Right ventricle myocardium superior (tissue), 1 donor: ENCODE data around the gene NAGLU. TPM values are rescaled to one million over a fixed set of nuclear protein-coding genes. Genes with fewer than 3 reads are reported as not detected.

Source experiments
- ATAC-seq: fragments of 200-7000 bp; cut with Tn5 transposase; one replicate; pipeline ENCODE4 v1.9.1; 2020; ENCODE audit warnings: mild to moderate bottlenecking; ENCODE audit not compliant: poor library complexity
- DNase-seq: peaks from one replicate; pipeline ENCODE4 v3.0.0-alpha.2; 2020
- intact Hi-C: fragments of 100-400 bp; cut with DNase I; formaldehyde crosslinking; loops from one replicate; pipeline ENCODE4 v1.11.2; 2022
- long read RNA-seq: library from polyadenylated mRNA; unstranded; transcript quantifications from one replicate; pipeline ENCODE4 v2.0.0, GENCODE V29; 2021
- total RNA-seq: library from RNA; stranded (reverse); fragmentation: NEBNext Ultra II Directional; extraction: Animal tissue kit (Norgen Biotek cat#: 25700); gene quantifications from one replicate; pipeline ENCODE4 v1.2.1, GENCODE V29; 2021
- donor health status: DM: no; HTN: yes; CAD: no; lungs with severe emphysema.

The NAGLU gene
- total RNA-seq: 8.3 TPM
- long read RNA-seq, transcript NAGLU-201 (6 exons, 2,544 nt): major isoform, 29 of 39 reads
- long read RNA-seq, partial matches to known transcripts: 6 of 39 reads
- long read RNA-seq, other reads (novel, unspliced or antisense): 4 of 39 reads

- intact Hi-C loops: no loop called here
- DNase-seq (peak; percentile 99), ATAC-seq (peak; percentile 86)
Measured at GRCh38 chr17:42536048-42536371, at the start of gene NAGLU. Gene NAGLU (plus strand): TSS chr17:42536241. CDS start chr17:42536273, 32 bp downstream.

GRCh38 chr17:42488032-42488431 lies 48.0 kb upstream of the NAGLU start:
- DNase-seq (no peak), ATAC-seq (no peak)
- intact Hi-C loops: no loop called here

GRCh38 chr17:42493319-42493718 lies 42.7 kb upstream of the NAGLU start:
- DNase-seq (no peak), ATAC-seq (no peak)
- intact Hi-C loops: no loop called here

- intact Hi-C loops: no loop called here
- DNase-seq (no peak), ATAC-seq (no peak)
Measured at GRCh38 chr17:42494673-42495072, 41.4 kb upstream of the NAGLU start.

GRCh38 chr17:42498828-42499227 lies 37.2 kb upstream of the NAGLU start:
- intact Hi-C loops: no loop called here
- DNase-seq (no peak), ATAC-seq (no peak)

- intact Hi-C loops: no loop called here
- no peak for DNase-seq
- no peak for ATAC-seq
Measured at GRCh38 chr17:42502091-42502490, 34.0 kb upstream of the NAGLU start.

- ATAC-seq (no peak), DNase-seq (no peak)
- intact Hi-C loops: no loop called here
Measured at GRCh38 chr17:42502926-42503325, 33.1 kb upstream of the NAGLU start.

GRCh38 chr17:42507671-42508070 lies 28.4 kb upstream of the NAGLU start:
- no peak for ATAC-seq
- intact Hi-C loops: no loop called here
- DNase-seq: no peak

GRCh38 chr17:42508426-42509165 lies 27.4 kb upstream of the NAGLU start:
- intact Hi-C loops: no loop called here
- ATAC-seq: no peak
- no peak for DNase-seq

- DNase-seq: no peak
- intact Hi-C loops: no loop called here
- no peak for ATAC-seq
Measured at GRCh38 chr17:42509409-42509808, 26.6 kb upstream of the NAGLU start.

- intact Hi-C loops: no loop called here
- ATAC-seq (no peak), DNase-seq (no peak)
Measured at GRCh38 chr17:42509841-42510240, 26.2 kb upstream of the NAGLU start.

- ATAC-seq (peak; percentile 7), DNase-seq (no peak)
- intact Hi-C loops: no loop called here
Measured at GRCh38 chr17:42512246-42512645, 23.8 kb upstream of the NAGLU start.

- intact Hi-C loops: no loop called here
- no peak for ATAC-seq
- no peak for DNase-seq
Measured at GRCh38 chr17:42512733-42513251, 23.2 kb upstream of the NAGLU start.

- no peak for ATAC-seq
- intact Hi-C loops: no loop called here
- DNase-seq: no peak
Measured at GRCh38 chr17:42513686-42514085, 22.4 kb upstream of the NAGLU start.

- DNase-seq (no peak), ATAC-seq (no peak)
- intact Hi-C loops: no loop called here
Measured at GRCh38 chr17:42514279-42514678, 21.8 kb upstream of the NAGLU start.

- ATAC-seq (no peak), DNase-seq (peak; percentile 21)
- intact Hi-C loops: loop anchor here (5.0 kb wide), 3 partner anchors 53 to 108 kb away; no protein-coding TSS in a partner anchor
Measured at GRCh38 chr17:42514867-42515266, 21.2 kb upstream of the NAGLU start.

- peak; percentile 65 for ATAC-seq
- intact Hi-C loops: loop anchor here (5.0 kb wide), 3 partner anchors 55 to 110 kb away; no protein-coding TSS in a partner anchor
Measured at GRCh38 chr17:42517516-42517915, 18.5 kb upstream of the NAGLU start.

GRCh38 chr17:42518046-42518754 lies 17.8 kb upstream of the NAGLU start:
- DNase-seq: peak; percentile 82
- intact Hi-C loops: loop anchor here (5.0 kb wide), 3 partner anchors 56 to 111 kb away; no protein-coding TSS in a partner anchor

More at GRCh38 chr17:42517516-42517915, 18.5 kb upstream of the NAGLU start:
- peak; percentile 94 for DNase-seq

GRCh38 chr17:42518755-42519545 lies 17.1 kb upstream of the NAGLU start:
- DNase-seq (peak; percentile 76), ATAC-seq (peak; percentile 34)
- intact Hi-C loops: loop anchor here (5.0 kb wide), 3 partner anchors 57 to 112 kb away; no protein-coding TSS in a partner anchor

More at GRCh38 chr17:42518046-42518754, 17.8 kb upstream of the NAGLU start:
- peak; percentile 54 for ATAC-seq
